NCI-H526 (cell line): ENCODE results near the gene DOCK2.
"Not testable (repeated sequence)": the region's sequence is repeated elsewhere in the genome, so short reads cannot be mapped to it uniquely, and the experiment has no call there.

Experiments
- DNase-seq, 2 experiments: peaks; one replicate each; lab custom pipeline; 2025; lab: John Stamatoyannopoulos, UW

The DOCK2 gene

GRCh38 chr5:170056561-170057267, 419.6 kb downstream of the DOCK2 start:
- DNase-seq: no peak

GRCh38 chr5:170057311-170057710, 420.2 kb downstream of the DOCK2 start:
- DNase-seq: no peak

- DNase-seq: no peak
Observed at GRCh38 chr5:170059221-170059620, 422.1 kb downstream of the DOCK2 start.

GRCh38 chr5:170067152-170067551, 430.1 kb downstream of the DOCK2 start:
- DNase-seq: peak; percentile 1 to 34

GRCh38 chr5:170067574-170068170, 430.6 kb downstream of the DOCK2 start:
- no peak for DNase-seq

- DNase-seq: no peak
Observed at GRCh38 chr5:170069512-170069911, 432.4 kb downstream of the DOCK2 start.

- DNase-seq: peak; percentile 28 to 37
Observed at GRCh38 chr5:170070556-170071412, 433.7 kb downstream of the DOCK2 start.

- DNase-seq: no peak
Observed at GRCh38 chr5:170071748-170072147, 434.7 kb downstream of the DOCK2 start.

GRCh38 chr5:170075696-170076095, 438.6 kb downstream of the DOCK2 start:
- DNase-seq: no peak

GRCh38 chr5:170076211-170076610, 439.1 kb downstream of the DOCK2 start:
- DNase-seq: no peak

- DNase-seq: no peak
Observed at GRCh38 chr5:170076739-170077138, 439.7 kb downstream of the DOCK2 start.

- no peak for DNase-seq
Observed at GRCh38 chr5:170077526-170077925, 440.5 kb downstream of the DOCK2 start.

- no peak for DNase-seq
Observed at GRCh38 chr5:170078458-170078857, 441.4 kb downstream of the DOCK2 start.

- DNase-seq: no peak
Observed at GRCh38 chr5:170078931-170079330, 441.9 kb downstream of the DOCK2 start.

GRCh38 chr5:170080217-170080616, 443.1 kb downstream of the DOCK2 start:
- no peak for DNase-seq

- DNase-seq: no peak
Observed at GRCh38 chr5:170080786-170081445, 443.8 kb downstream of the DOCK2 start.

- no peak for DNase-seq
Observed at GRCh38 chr5:170081616-170082015, 444.5 kb downstream of the DOCK2 start.

- DNase-seq: no peak
Observed at GRCh38 chr5:170082701-170083100, 445.6 kb downstream of the DOCK2 start.

GRCh38 chr5:170087168-170087817, 450.2 kb downstream of the DOCK2 start:
- DNase-seq: no peak

GRCh38 chr5:170092455-170093101, 455.5 kb downstream of the DOCK2 start:
- DNase-seq: no peak

GRCh38 chr5:170094329-170094728, 457.3 kb downstream of the DOCK2 start:
- not testable (repeated sequence) for DNase-seq
